ENCODE data around the gene CARD19. TPM values are rescaled to one million over a fixed set of nuclear protein-coding genes. Genes with fewer than 3 reads are reported as not detected.
A peak's percentile ranks its signal among the peaks of the same experiment; 100 is the strongest.

The CARD19 gene
- total RNA-seq, 1 donor from 2014 or later, result 25.6 TPM

- H3K27ac ChIP-seq, result peak overlapping the region; percentile 95
- peaks cover 61% of the 10 kb centered on the region for H3K4me1 ChIP-seq
- intact Hi-C loops (cut with DNase I), result no loop called here
- no peaks in the 10 kb centered on the region for H3K9me3 ChIP-seq
- H3K36me3 ChIP-seq, result no peaks in the 10 kb centered on the region
- H3K27me3 ChIP-seq (ENCODE audit: low read depth), result no peaks in the 10 kb centered on the region
- peak; percentile 74 for DNase-seq
- no peak for ATAC-seq
- peak overlapping the region; percentile 58 for H3K4me3 ChIP-seq
- TF ChIP-seq CTCF (IDR thresholded peaks at IDR 0.05), result no peak
Observed at GRCh38 chr9:93094658-93095204, 1.3 kb upstream of the CARD19 start.

- Histone ChIP-seq H3K36me3 (no peaks in the 10 kb centered on the region), H3K4me3 (peak overlapping the region; percentile 79), H3K9me3 (no peaks in the 10 kb centered on the region), H3K4me1 (peaks cover 68% of the 10 kb centered on the region), H3K27me3 (ENCODE audit: low read depth) (no peaks in the 10 kb centered on the region), H3K27ac (peak overlapping the region; percentile 95)
- intact Hi-C loops (cut with DNase I), result no loop called here
- DNase-seq, result peak; percentile 100
- peak; percentile 88 to 93 for ATAC-seq
- no peak for TF ChIP-seq CTCF (IDR thresholded peaks at IDR 0.05)
Observed at GRCh38 chr9:93095205-93096130, 549 bp upstream of the CARD19 start.

- TF ChIP-seq CTCF (IDR thresholded peaks at IDR 0.05), result no peak
- DNase-seq (no peak), ATAC-seq (no peak)
- intact Hi-C loops (cut with DNase I), result no loop called here
- no peaks in the 10 kb centered on the region for H3K36me3 ChIP-seq
- peak overlapping the region; percentile 79 for H3K4me3 ChIP-seq
- peak overlapping the region; percentile 88 for H3K27ac ChIP-seq
- H3K9me3 ChIP-seq, result no peaks in the 10 kb centered on the region
- no peaks in the 10 kb centered on the region for H3K27me3 ChIP-seq (ENCODE audit: low read depth)
- H3K4me1 ChIP-seq, result peaks cover 68% of the 10 kb centered on the region
Observed at GRCh38 chr9:93096811-93097382, 880 bp downstream of the CARD19 start.

- peak; percentile 49 for DNase-seq
- peaks cover 63% of the 10 kb centered on the region for H3K4me1 ChIP-seq
- no peaks in the 10 kb centered on the region for H3K36me3 ChIP-seq
- no peak for TF ChIP-seq CTCF (IDR thresholded peaks at IDR 0.05)
- intact Hi-C loops (cut with DNase I), result no loop called here
- ATAC-seq, result no peak
- peak overlapping the region; percentile 88 for H3K27ac ChIP-seq
- peak overlapping the region; percentile 79 for H3K4me3 ChIP-seq
- H3K27me3 ChIP-seq (ENCODE audit: low read depth), result no peaks in the 10 kb centered on the region
- H3K9me3 ChIP-seq, result no peaks in the 10 kb centered on the region
Observed at GRCh38 chr9:93097511-93098201, 1.6 kb downstream of the CARD19 start.

GRCh38 chr9:93098236-93098946 lies 2.4 kb downstream of the CARD19 start:
- no peak for TF ChIP-seq CTCF (IDR thresholded peaks at IDR 0.05)
- Histone ChIP-seq H3K36me3 (no peaks in the 10 kb centered on the region), H3K4me3 (peak overlapping the region; percentile 79), H3K9me3 (no peaks in the 10 kb centered on the region), H3K4me1 (peaks cover 56% of the 10 kb centered on the region), H3K27ac (peak overlapping the region; percentile 88), H3K27me3 (ENCODE audit: low read depth) (no peaks in the 10 kb centered on the region)
- ATAC-seq (peak; percentile 41 to 56), DNase-seq (peak; percentile 93)
- intact Hi-C loops (cut with DNase I), result no loop called here

Data from lower lobe of right lung (tissue), 2 donors.